Liver (tissue), 3 donors: ENCODE results near the gene CKS2.

Source experiments
- ATF3 ChIP-seq: IDR thresholded peaks from 2 replicates; pipeline ENCODE4 v1.6.1; 2016; ENCODE audit warnings: antibody characterized with exemption
- CTCF ChIP-seq: fragments of 150-350 bp; IDR thresholded peaks from 2 replicates; pipeline ENCODE4 v1.5.1; 2017; ENCODE audit warnings: improper control_type of control experiment, low read depth, low read length; ENCODE audit not compliant: missing input control
- EGR1 ChIP-seq, 2 donors: IDR thresholded peaks; 2 replicates each; pipeline ENCODE4 v1.6.1; 2016 to 2018; ENCODE audit warnings: antibody characterized with exemption in 2 of 2, low read depth in 2 of 2
- FOXA1 ChIP-seq: IDR thresholded peaks from 2 replicates; pipeline ENCODE4 v1.6.1; 2016; ENCODE audit warnings: antibody characterized with exemption
- GABPA ChIP-seq, 2 donors: IDR thresholded peaks in 1 of 2; conservative IDR thresholded peaks in 1 of 2; 2 replicates each; pipeline ENCODE4 v1.6.1; 2016; ENCODE audit warnings: antibody characterized with exemption in 2 of 2, mild to moderate bottlenecking in 1 of 2, moderate library complexity in 1 of 2
- HNF4G ChIP-seq: IDR thresholded peaks from 2 replicates; pipeline ENCODE4 v1.6.1; 2016; ENCODE audit warnings: antibody characterized with exemption
- MAX ChIP-seq: IDR thresholded peaks from 2 replicates; pipeline ENCODE4 v1.6.1; 2016; ENCODE audit warnings: antibody characterized with exemption
- SP1 ChIP-seq: IDR thresholded peaks from 2 replicates; pipeline ENCODE4 v1.6.1; 2018; ENCODE audit warnings: antibody characterized with exemption, mild to moderate bottlenecking
- TAF1 ChIP-seq: conservative IDR thresholded peaks from 2 replicates; pipeline ENCODE4 v1.6.1; 2016; ENCODE audit warnings: antibody characterized with exemption, mild to moderate bottlenecking
- YY1 ChIP-seq: IDR thresholded peaks from 2 replicates; pipeline ENCODE4 v1.6.1; 2016; ENCODE audit warnings: antibody characterized with exemption, mild to moderate bottlenecking
- donor health status: healthy.
- donor health status: healthy.

GRCh38 chr9:89354471-89354870 lies 43.5 kb downstream of the CKS2 start:
- TF ChIP-seq CTCF: no peak
- no peak for TF ChIP-seq ATF3
- no peak for TF ChIP-seq YY1
- TF ChIP-seq GABPA (IDR thresholded peaks at IDR 0.05 in 1 of 2, conservative IDR thresholded peaks at IDR 0.05 in 1 of 2): no peak
- no peak for TF ChIP-seq FOXA1
- no peak for TF ChIP-seq SP1
- no peak for TF ChIP-seq TAF1
- TF ChIP-seq EGR1 (IDR thresholded peaks at IDR 0.05; ENCODE audit: low read depth in 2 of 2): no peak
- no peak for TF ChIP-seq MAX
- TF ChIP-seq HNF4G: no peak
